SK-N-SH treated with all-trans-retinoic acid at 6 μM for 48 hours (cell line): Measurements from ENCODE around the gene C22orf39.

Source experiments
- ATAC-seq: fragments of 200-7000 bp; cut with Tn5 transposase; 3 replicates; pipeline ENCODE4 v1.9.1; 2020; ENCODE audit warnings: mild to moderate bottlenecking, moderate library complexity
- ARNTL ChIP-seq: fragments of 450-650 bp; formaldehyde crosslinking; IDR thresholded peaks from 2 replicates; pipeline ENCODE4 v1.5.0; 2020; ENCODE audit warnings: low read depth, mild to moderate bottlenecking, moderate library complexity, borderline replicate concordance
- BACH2 ChIP-seq: fragments of 250-450 bp; sonication (Bioruptor Pico); IDR thresholded peaks from 2 replicates; pipeline ENCODE4 v1.9.0; 2021; ENCODE audit warnings: mild to moderate bottlenecking, borderline replicate concordance
- CSDC2 ChIP-seq: fragments of 250-450 bp; sonication (Bioruptor Pico); IDR thresholded peaks from 2 replicates; pipeline ENCODE4 v1.5.0; 2020; ENCODE audit warnings: mild to moderate bottlenecking, moderate library complexity
- GLIS3 ChIP-seq: fragments of 250-450 bp; sonication (Bioruptor Pico); IDR thresholded peaks from 2 replicates; pipeline ENCODE4 v1.5.0; 2020; ENCODE audit warnings: mild to moderate bottlenecking, moderate library complexity
- ISL1 ChIP-seq: fragments of 250-450 bp; sonication (Bioruptor Pico); IDR thresholded peaks from 2 replicates; pipeline ENCODE4 v2.1.2; 2022; ENCODE audit warnings: mild to moderate bottlenecking, moderate library complexity
- OSR1 ChIP-seq: fragments of 250-450 bp; sonication (Bioruptor Pico); IDR thresholded peaks from 2 replicates; pipeline ENCODE4 v1.8.0; 2022; ENCODE audit warnings: moderate library complexity, mild to moderate bottlenecking, inconsistent platforms
- PPARA ChIP-seq: fragments of 250-450 bp; sonication (Bioruptor Pico); IDR thresholded peaks from 2 replicates; pipeline ENCODE4 v1.5.0; 2020; ENCODE audit warnings: mild to moderate bottlenecking, borderline replicate concordance
- RARB ChIP-seq: fragments of 250-450 bp; sonication (Bioruptor Pico); IDR thresholded peaks from 2 replicates; pipeline ENCODE4 v1.8.0; 2021; ENCODE audit warnings: mild to moderate bottlenecking, moderate library complexity
- SNAI2 ChIP-seq: fragments of 250-450 bp; sonication (Bioruptor Pico); IDR thresholded peaks from 2 replicates; pipeline ENCODE4 v1.5.0; 2020; ENCODE audit warnings: mild to moderate bottlenecking, moderate library complexity
- TCF4 ChIP-seq: fragments of 250-450 bp; sonication (Bioruptor Pico); IDR thresholded peaks from 2 replicates; pipeline ENCODE4 v1.8.0; 2021; ENCODE audit warnings: mild to moderate bottlenecking, moderate library complexity, borderline replicate concordance
- TOX ChIP-seq: fragments of 250-450 bp; sonication (Bioruptor Pico); IDR thresholded peaks from 2 replicates; pipeline ENCODE4 v1.8.0; 2021; ENCODE audit warnings: mild to moderate bottlenecking, moderate library complexity, borderline replicate concordance
- ZC3H10 ChIP-seq: fragments of 250-450 bp; sonication (Bioruptor Pico); IDR thresholded peaks from 2 replicates; pipeline ENCODE4 v1.5.1; 2021; ENCODE audit warnings: mild to moderate bottlenecking, moderate library complexity
- ZFP3 ChIP-seq: fragments of 250-450 bp; sonication (Bioruptor Pico); IDR thresholded peaks from 2 replicates; pipeline ENCODE4 v1.5.0; 2020; ENCODE audit warnings: mild to moderate bottlenecking, moderate library complexity
- ZFP30 ChIP-seq: fragments of 450-650 bp; formaldehyde crosslinking; IDR thresholded peaks from 2 replicates; pipeline ENCODE4 v1.5.0; 2022; ENCODE audit warnings: mild to moderate bottlenecking, moderate library complexity
- ZNF565 ChIP-seq: fragments of 450-650 bp; formaldehyde crosslinking; conservative IDR thresholded peaks from 2 replicates; pipeline ENCODE4 v1.5.0; 2020; ENCODE audit warnings: low read depth, mild to moderate bottlenecking, moderate library complexity
- ZNF70 ChIP-seq: fragments of 450-650 bp; formaldehyde crosslinking; IDR thresholded peaks from 2 replicates; pipeline ENCODE4 v1.5.0; 2020; ENCODE audit warnings: mild to moderate bottlenecking, moderate library complexity
- ZNF8 ChIP-seq: fragments of 450-650 bp; formaldehyde crosslinking; IDR thresholded peaks from 2 replicates; pipeline ENCODE4 v1.5.0; 2020; ENCODE audit warnings: mild to moderate bottlenecking, moderate library complexity
- TF ChIP-seq, protein P1 (sequence below): fragments of 250-450 bp; sonication (Bioruptor Pico); IDR thresholded peaks from 2 replicates; pipeline ENCODE4 v1.5.0; 2020; ENCODE audit warnings: mild to moderate bottlenecking, moderate library complexity
- TF ChIP-seq, protein P2 (sequence below): fragments of 250-450 bp; sonication (Bioruptor Pico); IDR thresholded peaks from 2 replicates; pipeline ENCODE4 v1.5.1; 2021; ENCODE audit warnings: mild to moderate bottlenecking, moderate library complexity
- TF ChIP-seq, protein P3 (sequence below): fragments of 250-450 bp; sonication (Bioruptor Pico); IDR thresholded peaks from 2 replicates; pipeline ENCODE4 v1.8.0; 2021; ENCODE audit warnings: low read depth, mild to moderate bottlenecking, moderate library complexity, borderline replicate concordance

C22orf39 gene

DNA sequence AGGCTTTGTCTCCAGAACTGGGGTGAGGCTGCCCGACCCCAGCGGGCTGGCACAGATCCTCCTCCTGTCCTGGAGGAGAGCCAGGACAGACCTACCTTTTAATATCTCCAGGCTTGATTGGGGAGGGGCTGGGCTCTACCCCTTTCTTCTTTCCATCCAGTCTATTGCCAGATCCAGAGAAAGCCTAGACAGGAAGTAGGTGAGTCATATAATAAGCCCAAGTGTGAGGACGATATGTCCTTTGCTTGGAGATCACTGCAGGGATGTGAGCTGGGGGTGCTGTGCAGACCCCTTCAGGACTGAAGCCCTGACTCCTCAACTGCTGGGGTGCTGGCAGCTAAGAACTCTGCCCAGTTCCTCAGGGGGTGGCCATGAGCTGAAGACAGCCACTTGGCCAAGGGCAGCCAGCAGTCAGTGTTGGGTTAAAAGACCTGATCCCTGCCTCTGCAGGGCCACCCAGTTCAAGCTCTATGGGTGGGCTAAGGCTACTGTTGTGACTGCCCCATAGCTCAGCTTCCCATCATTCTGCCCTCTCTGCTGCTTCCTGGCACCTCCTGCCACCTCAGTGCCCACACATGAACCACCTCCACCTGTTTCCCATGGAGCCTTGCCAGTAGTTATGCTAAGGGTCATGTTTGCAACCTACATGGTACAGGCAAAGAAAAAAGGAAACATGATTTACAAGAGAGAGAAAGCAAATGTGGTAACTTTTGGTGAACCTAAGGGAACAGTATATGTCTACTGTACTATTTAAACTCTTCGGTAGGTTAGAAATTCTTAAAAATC is 8.3 kb upstream of the C22orf39 start (continued):
- TF ChIP-seq, protein P1, sequence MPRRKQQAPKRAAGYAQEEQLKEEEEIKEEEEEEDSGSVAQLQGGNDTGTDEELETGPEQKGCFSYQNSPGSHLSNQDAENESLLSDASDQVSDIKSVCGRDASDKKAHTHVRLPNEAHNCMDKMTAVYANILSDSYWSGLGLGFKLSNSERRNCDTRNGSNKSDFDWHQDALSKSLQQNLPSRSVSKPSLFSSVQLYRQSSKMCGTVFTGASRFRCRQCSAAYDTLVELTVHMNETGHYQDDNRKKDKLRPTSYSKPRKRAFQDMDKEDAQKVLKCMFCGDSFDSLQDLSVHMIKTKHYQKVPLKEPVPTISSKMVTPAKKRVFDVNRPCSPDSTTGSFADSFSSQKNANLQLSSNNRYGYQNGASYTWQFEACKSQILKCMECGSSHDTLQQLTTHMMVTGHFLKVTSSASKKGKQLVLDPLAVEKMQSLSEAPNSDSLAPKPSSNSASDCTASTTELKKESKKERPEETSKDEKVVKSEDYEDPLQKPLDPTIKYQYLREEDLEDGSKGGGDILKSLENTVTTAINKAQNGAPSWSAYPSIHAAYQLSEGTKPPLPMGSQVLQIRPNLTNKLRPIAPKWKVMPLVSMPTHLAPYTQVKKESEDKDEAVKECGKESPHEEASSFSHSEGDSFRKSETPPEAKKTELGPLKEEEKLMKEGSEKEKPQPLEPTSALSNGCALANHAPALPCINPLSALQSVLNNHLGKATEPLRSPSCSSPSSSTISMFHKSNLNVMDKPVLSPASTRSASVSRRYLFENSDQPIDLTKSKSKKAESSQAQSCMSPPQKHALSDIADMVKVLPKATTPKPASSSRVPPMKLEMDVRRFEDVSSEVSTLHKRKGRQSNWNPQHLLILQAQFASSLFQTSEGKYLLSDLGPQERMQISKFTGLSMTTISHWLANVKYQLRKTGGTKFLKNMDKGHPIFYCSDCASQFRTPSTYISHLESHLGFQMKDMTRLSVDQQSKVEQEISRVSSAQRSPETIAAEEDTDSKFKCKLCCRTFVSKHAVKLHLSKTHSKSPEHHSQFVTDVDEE (CRISPR knock-in tag) = no peak
- TF ChIP-seq ZC3H10 (CRISPR knock-in tag) (no peak), ZNF565 (CRISPR knock-in tag) (no peak), BACH2 (CRISPR knock-in tag) (no peak), ZNF70 (CRISPR knock-in tag) (no peak), ZFP3 (CRISPR knock-in tag) (no peak), ARNTL (CRISPR knock-in tag) (no peak), SNAI2 (CRISPR knock-in tag) (no peak)
- TF ChIP-seq, all 23 proteins: peak for 0

DNA sequence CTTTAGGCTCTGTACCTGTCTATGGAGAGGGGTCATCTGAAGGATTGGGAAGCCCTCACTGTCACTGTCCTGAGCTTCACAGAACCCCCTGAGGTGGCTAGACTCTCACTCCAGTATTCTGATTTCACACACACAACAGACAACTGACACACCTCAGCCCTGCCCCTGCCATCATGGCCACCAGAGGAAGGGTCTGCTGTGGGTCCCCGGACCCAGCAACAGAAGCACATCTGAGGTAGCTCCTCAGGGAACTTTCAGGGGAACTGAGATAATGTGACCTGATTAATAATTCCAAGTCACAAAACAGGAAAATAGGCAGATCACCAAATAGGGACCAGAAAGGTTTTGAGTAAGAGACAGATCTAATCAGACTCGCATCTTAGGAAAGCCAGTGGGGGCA is 7.5 kb upstream of the C22orf39 start:
- no peak for TF ChIP-seq ARNTL (CRISPR knock-in tag)
- TF ChIP-seq ZNF8 = no peak
- TF ChIP-seq CSDC2 (CRISPR knock-in tag) = no peak
- TF ChIP-seq ZFP3 (CRISPR knock-in tag) = no peak
- no peak for TF ChIP-seq TCF4 (CRISPR knock-in tag)
- TF ChIP-seq ISL1 = no peak
- no peak for TF ChIP-seq ZNF565 (CRISPR knock-in tag)
- no peak for TF ChIP-seq RARB (CRISPR knock-in tag)
- TF ChIP-seq, all 23 proteins: peak for 0
- ATAC-seq = no peak

DNA sequence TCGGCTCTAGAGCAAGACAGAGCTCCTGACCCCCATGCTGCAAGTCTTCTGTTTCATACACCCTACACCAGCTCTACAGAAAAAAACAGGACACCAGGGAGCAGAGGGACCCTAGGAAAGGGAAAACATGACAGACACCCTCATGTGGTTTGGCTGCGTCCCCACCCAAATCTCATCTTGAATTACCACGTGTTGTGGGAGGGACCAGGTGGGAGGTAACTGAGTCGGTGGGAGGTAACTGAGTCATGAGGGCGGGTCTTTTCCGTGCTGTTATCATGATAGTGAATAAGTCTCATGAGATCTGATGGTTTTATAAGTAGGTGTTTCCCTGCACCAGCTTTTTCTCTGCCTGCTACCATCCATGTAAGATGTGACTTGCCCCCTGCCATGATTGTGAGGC is 6.6 kb upstream of the C22orf39 start:
- TF ChIP-seq PPARA = no peak
- TF ChIP-seq, protein P1 (CRISPR knock-in tag) = no peak
- TF ChIP-seq, protein P2, sequence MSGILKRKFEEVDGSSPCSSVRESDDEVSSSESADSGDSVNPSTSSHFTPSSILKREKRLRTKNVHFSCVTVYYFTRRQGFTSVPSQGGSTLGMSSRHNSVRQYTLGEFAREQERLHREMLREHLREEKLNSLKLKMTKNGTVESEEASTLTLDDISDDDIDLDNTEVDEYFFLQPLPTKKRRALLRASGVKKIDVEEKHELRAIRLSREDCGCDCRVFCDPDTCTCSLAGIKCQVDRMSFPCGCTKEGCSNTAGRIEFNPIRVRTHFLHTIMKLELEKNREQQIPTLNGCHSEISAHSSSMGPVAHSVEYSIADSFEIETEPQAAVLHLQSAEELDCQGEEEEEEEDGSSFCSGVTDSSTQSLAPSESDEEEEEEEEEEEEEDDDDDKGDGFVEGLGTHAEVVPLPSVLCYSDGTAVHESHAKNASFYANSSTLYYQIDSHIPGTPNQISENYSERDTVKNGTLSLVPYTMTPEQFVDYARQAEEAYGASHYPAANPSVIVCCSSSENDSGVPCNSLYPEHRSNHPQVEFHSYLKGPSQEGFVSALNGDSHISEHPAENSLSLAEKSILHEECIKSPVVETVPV (CRISPR knock-in tag) = no peak
- no peak for TF ChIP-seq ZNF8
- TF ChIP-seq, protein P3, sequence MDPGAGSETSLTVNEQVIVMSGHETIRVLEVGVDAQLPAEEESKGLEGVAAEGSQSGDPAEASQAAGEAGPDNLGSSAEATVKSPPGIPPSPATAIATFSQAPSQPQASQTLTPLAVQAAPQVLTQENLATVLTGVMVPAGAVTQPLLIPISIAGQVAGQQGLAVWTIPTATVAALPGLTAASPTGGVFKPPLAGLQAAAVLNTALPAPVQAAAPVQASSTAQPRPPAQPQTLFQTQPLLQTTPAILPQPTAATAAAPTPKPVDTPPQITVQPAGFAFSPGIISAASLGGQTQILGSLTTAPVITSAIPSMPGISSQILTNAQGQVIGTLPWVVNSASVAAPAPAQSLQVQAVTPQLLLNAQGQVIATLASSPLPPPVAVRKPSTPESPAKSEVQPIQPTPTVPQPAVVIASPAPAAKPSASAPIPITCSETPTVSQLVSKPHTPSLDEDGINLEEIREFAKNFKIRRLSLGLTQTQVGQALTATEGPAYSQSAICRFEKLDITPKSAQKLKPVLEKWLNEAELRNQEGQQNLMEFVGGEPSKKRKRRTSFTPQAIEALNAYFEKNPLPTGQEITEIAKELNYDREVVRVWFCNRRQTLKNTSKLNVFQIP = no peak
- no peak for TF ChIP-seq BACH2 (CRISPR knock-in tag)
- TF ChIP-seq ISL1 = no peak
- TF ChIP-seq RARB (CRISPR knock-in tag) = no peak
- no peak for TF ChIP-seq ZFP30
- TF ChIP-seq GLIS3 = no peak
- no peak for TF ChIP-seq ZFP3 (CRISPR knock-in tag)
- no peak for TF ChIP-seq CSDC2 (CRISPR knock-in tag)
- TF ChIP-seq, all 23 proteins: peak for 0
- ATAC-seq = no peak

DNA sequence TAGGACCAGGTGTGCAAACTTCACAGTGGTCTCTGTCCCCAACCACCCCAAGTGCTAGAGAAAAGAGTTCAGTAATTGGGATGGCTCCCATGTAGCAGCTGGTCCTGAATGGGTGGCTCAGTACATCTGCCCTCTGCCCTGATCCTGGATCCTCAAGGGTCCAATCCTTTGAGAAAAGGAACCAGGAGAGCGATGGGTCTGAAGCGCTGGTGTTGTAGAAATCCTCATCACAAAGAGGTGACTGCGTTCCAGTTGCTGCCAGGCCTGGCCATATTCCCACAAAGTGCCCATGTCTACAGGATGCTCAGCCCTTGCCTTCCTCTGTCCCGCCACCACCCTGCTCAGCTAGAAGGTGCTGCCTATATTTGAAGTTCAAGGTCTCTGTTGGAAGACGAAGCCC is 6.2 kb upstream of the C22orf39 start:
- TF ChIP-seq PPARA (no peak), ZFP30 (no peak), ZNF565 (CRISPR knock-in tag) (no peak), CSDC2 (CRISPR knock-in tag) (no peak), OSR1 (no peak), ZC3H10 (CRISPR knock-in tag) (no peak), GLIS3 (no peak), TOX (CRISPR knock-in tag) (no peak), RARB (CRISPR knock-in tag) (no peak), SNAI2 (CRISPR knock-in tag) (no peak)
- TF ChIP-seq, protein P2 (CRISPR knock-in tag) = no peak
- no peak for ATAC-seq
